Measurements from ENCODE around the gene LHX4.
"Not testable (repeated sequence)": the region's sequence is repeated elsewhere in the genome, so short reads cannot be mapped to it uniquely, and the experiment has no call there.

The LHX4 gene

DNA sequence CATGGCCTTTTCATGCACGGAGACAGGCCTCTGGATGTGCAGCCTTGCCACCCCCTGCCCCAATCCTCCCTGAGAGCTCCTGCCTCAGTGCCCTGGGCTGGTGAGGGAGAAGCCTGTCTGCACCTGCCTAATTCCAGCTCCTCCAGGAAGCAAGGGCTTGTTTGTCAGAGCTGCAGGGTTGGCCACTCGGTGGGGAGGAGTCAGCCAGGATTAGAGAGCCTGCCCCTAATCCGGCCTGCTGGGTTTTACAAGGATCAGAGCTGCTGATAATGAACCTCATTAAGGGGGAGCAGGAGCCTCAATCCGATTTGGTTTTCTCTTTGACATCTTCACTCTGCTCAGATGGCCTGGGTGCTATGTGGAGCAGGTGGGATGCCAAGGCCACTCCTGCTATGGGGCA lies 31.9 kb upstream of the LHX4 start:
- no peak for DNase-seq

DNA sequence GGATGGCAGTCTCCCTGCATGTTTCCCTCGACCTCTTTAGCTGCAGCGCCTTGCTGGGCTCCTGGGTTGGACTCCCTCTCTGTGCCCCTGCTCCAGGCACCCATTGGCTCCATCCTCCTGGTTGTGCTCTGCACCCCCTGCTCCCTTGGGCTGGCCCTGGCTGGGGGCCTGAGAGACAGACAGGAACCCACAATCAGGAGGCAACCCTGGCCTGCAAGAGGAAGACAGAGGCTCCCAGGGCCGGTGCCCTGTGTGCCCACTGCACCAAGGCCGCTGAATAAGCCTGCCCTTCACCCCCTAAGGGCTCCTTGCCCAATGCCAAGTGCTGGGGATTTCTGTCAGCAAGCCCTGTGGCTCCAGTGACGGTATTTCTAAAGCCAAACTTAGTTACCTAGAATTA lies 31.5 kb upstream of the LHX4 start:
- no peak for DNase-seq

DNA sequence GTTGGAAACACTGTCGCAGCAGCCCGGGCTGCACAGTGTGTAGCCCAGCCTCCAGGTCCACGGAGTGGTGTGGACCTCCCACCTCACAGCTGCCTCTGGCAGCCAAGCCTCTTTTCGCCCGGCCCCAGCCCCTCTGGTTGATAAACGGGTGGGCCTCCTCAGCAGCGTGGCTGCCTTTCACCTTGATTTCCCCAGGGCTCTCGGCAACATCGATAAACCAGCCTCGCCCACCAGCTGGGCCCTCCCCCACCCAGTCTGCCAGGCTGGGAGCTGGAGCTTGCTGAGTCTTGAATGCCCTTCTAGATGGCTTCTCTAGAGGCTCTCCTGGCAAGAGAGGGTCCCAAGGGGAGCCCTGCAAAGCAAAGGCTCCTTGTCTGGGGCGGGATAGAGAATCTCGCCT lies 31.0 kb upstream of the LHX4 start:
- DNase-seq: no peak

DNA sequence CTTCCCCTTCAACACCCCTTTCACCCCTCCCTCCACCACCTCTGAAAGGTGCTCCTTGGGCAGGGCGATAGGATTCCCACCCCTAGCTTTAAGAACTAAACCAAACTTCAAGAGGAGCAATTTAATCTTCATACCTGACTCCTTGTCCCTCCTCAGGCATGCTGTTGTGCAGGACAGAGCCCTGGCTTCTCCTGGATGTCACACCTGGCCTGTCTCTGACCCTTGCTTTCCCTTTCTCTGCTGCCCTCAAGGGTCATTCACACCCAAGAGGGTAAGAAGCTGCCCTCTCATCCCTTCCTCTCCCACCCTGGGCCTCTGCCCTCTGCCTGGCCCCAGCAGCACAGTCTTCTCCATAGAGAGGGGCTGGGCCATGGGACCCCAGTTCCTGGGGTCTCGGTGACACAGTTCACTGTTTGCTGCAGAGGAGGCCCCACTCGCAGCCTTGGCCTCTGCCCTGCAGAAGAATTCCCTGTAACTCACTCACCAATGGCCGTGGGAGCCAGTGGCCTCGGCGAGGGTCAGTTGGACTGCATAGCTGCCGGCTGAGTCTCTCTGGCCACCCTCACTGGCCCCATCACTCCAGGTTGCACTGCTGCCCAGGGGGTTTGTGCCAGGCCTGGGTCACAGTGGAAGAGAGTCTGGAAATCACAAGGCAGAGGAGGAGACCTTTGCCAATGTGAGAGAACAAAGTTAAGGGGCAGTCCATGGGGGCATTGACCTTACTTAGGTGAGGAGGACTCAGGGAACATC lies 28.4 kb upstream of the LHX4 start:
- no peak for DNase-seq

DNA sequence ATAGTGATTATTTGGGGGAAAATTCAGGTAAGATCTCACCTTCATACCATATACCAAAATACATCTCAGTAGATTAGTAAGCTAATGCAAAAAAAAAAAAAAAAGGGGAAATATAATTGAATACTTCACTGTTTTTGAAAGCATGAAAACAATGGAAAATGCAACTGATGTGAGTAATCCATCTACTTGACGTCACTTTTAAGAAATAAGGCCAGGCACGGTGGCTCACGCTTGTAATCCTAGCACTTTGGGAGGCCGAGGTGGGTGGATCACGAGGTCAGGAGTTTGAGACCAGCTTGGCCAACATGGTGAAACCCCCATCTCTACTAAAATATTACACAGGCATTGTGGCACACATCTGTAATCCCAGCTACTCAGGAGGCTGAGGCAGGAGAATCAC lies 27.5 kb upstream of the LHX4 start:
- not testable (repeated sequence) for DNase-seq

DNA sequence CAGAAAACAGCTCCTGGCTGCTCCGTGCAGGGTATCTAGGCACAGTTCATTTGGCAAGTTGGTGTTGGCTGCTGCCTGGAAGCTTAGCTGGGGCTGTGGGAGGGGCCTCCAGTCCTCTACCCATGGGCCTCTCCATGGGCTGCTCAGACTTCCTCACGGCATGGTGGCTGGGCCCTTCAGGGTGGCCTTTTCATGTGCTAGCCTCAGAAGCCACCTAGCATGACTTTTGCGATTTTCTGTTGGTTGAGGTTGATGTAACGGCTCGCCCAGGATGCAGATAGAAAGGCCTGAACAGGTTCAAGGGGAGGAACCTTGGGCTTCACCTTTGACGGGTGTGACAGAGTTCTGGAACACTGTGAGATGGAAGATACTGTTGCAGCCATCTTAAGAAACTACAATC lies 25.8 kb upstream of the LHX4 start:
- DNase-seq: no peak

DNA sequence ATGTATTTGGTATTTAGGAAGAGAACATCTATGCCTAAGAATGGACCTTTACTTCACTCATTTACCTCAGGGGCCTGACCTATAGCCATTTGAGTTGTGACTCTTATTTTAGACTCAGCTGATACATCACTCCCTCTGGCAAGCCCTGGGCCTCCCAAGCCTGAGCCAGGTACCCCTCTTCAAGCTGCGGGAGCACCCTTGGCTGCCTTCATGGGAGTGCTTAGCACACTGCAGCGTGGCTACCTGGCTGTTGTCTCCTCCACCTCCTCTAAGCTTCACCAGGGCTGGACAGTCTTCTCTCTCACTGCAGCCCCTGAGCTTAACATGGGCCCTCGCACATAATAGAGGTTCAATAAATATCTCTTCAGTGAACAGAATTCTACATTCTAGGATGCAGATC lies 23.5 kb upstream of the LHX4 start:
- DNase-seq: no peak

DNA sequence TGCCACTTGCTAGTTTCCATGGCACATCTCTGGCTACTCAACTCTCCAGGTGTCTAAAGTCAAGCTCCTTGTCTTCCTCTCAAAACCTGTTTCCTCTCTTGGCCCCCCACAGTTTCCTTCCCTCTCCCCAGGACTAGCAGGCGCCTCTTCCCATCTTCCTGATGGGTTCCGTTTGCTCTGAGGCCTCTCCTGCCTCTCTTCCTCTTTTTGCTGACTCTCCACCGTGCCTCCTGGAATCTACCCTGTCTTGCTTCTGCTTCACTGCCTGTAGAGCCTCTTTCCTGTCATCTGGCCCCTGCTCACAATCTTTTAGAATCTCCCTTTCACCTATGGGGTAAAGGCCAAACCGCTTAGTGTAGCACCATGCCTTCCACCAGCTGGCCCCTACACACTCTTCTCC lies 21.8 kb upstream of the LHX4 start:
- DNase-seq: no peak

DNA sequence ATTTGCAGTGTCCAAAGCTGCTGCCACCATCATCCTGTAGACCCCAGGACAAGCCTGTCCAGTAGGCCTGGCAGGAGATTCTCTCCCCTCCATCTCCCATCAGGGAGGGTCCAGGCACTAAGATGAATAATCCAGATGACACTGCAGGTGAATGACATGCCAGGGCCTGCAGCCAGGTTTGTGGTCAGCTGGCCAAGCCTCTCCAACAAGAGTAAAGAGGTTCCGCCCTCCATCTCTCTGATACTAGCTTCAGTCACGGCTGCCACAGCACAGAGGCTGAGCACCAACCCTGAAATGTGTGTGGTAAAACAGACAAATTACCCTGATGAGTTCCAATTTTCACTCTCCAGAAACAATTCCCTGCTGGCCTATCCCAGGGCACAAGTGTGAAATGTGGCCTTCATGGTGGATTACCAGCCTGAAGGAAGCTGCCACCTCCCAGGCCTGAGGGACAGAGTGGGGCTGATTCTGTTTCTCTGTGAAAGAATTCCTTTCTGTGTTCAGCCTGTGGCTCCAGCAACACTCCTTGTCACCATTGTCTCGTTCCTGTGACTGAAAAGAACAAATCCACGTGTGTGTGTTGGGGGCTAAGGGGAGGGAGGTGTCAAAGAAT lies 19.9 kb upstream of the LHX4 start:
- DNase-seq: no peak

DNA sequence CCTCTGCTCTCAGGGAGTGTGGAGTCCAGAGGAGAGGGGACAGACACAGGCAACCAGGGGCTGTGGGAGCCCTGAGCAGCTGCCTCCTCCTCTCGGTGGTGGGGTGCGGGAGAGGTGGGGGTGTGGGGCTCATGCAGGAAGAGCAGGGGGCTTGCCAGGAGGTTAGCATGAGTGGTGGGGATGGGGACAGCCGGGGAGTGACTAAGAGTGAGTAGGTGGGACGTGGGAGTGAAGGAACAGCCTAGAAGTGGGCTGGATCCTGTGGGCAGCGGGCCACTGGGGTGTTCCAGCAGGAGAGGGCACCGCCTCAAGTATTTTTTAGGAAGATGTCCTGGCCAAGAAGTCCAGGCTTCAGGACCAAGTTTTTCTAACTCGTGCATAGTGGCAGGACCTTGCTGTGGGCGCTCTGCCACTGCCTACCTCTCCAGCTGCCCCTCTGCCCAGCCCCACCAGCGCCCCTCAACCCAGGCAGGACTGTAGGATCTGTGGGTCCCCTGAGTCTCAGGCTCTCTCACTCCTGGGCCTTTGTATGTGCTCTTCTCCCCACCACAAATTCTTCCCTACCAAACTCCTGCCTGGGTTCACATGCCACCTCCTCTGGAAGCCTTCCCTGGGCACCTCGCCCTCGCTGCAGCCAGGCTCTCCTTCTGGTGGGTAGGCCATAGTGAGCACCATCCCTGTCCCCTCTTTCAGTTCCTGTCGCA lies 18.8 kb upstream of the LHX4 start:
- DNase-seq: no peak

DNA sequence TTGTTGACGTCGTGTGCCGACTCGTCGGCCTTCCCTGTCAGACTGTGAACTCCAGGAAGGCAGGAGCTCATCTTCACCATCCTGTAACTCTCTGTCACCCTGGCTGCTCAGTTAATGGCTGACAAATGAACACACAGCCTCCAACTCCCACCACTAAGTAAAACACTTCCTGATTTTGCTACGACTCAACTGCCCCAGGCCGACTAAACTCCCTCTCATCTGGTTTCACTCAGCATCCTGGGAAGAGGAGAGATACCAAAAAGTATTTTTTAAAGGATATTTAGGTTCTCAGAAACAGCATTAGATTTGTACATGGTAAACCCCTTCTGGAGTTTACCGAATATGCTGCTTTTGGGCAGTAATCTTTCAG lies 18.2 kb upstream of the LHX4 start:
- DNase-seq: no peak

DNA sequence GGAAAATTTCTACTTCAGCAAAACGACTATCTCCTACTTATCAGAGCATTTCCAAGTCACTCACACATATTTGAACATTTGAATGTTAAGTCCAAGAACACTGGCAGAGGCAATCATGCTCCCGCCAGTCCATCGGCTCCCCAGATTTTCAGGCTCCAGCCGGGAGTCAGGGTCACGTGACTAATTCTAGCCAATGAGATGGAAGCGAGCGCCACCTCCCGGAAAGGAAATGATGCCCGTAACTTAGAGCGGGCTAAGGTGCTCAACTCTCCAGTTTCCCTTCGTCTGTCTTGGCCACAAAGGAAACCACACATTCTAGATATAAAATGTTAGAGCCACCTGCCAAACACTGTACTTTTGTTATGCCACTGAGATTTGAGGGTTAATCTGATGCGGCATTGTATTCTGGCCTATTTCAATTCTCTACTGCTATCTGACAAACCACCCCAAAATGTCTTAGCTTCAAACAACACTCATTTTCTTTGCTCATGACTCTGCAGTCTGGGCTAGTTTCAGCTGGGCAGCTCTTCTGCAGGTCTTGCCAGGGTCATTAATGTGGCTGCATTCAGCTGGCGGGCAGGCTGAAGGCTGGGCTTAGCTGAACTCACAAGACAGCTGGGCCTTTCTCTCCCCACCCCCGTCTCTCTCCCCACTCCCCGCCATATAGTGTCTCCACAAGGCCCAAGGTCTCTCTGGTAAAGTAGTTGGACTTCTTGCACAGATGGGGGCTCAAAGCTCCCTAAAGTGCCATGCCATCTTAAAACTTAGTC lies 16.5 kb upstream of the LHX4 start:
- peak; percentile 75 for DNase-seq

DNA sequence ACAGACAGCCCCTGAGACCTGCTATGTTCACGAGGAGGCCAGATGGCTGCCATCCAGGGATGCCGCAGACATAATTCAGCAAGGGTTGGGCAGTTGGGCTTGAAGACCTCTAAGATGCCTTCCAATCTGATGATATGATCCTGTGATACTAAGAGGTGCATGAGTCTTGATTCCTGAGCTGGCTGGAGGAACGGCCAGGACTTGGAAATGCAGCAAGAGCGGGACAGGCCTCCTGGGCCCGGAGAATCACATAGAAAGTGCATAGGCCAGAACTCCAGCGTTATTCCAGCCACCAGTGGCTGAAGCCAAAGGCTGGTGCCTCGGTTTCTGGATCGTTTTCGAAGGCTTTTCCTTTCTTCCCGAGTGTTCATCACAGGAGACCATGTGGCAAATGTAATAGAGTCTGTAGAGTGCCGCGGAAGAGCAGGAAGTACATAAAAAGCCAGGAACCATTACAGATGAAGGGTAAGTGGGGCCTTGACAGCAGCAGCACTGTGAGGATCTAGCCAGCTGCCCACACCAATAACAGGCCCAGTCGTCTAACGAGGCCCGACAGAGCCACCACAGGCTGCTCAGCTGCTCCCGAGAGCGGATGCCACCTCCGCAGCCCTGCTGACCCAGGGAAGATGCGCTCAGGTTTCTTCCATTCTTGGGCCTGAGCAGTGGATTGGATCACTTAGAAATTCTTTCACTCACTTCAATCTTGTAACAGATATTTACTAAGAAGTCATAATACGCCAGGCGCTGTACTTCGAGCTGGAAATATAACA lies 14.0 kb upstream of the LHX4 start:
- no peak for DNase-seq

DNA sequence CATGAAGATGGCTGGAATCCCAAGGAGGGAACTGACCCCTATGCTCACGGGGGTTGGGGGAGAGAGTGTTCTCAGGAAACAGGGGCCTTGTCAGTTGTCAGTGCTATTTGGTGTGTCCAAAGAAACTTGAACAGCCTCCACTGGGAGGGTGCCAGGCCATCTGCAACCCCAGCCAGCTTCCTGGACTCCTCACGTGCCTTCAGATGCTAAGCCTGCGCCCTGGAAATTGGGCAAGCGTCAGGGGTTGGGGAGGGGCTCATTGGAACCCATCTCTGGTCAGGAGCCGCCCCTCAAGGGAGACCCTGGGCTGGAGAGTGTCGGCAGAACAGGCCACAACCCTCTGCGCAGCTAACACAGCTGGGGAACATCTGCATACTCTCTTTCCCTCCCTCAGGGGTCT lies 13.1 kb upstream of the LHX4 start:
- no peak for DNase-seq

DNA sequence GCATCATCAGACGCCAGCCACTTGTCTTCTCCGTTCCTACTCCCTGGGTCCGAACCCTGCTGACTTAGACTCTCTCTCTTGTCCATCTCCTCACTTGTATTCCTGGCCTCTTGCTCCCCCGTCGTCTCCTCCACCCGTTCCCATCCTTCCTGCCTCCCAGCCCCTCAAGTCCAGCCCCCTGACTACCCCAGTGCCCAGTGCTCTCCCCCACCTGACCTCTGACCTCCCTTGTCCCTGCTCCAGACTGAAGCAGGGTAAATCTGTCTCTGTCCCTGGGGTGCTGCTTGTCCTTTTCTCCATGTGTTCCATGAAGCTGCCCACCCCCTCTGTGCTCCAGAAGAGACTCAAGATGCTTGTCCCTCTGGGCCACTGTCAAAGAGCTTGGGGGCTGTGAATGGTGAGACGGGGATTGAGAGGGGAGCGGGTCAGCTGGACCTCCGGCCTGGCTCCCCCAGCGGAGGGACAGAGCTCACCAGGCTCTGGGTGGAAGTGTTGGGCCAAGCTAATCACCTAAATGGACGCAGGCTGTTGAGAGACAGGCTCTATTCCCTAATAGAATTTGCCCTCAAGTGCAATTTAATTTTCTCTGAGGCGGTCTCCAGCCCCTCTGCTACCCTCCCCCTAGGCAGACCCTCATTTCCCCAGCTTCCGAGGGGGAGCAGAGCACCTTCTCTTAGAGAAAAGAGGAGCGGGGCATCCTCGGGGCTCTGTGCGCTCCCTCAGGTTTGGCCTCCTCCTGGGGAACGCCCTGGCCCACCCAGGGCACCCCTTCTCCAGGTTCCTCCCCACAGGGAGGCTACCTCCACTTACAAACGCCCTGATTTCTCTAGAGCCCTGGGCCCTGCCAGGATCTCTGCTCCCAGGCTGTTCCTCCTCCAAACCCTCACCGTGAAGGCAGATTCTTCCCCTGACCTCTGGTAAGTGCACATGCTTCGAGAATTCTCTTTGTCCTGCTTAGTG lies 11.0 kb upstream of the LHX4 start:
- DNase-seq: no peak

DNA sequence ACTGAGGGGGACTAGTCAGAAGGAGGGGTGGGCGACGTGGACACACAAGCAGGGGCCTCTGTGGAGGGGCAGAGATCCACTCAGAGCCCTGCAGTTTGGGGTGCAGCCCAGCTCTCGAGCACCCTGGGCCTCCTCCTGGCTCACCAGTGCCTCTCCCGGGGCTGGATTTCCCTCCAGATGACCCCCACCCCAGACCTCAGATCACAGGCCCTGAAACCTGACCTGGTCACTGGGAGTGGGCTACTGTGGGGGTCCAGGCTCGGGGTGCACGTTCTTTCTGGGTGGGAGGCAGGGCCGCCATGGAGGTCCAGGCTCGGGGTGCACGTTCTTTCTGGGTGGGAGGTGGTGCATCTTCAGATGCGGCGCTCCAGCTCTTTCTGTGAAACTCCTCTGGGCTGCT lies 10.3 kb upstream of the LHX4 start:
- no peak for DNase-seq

DNA sequence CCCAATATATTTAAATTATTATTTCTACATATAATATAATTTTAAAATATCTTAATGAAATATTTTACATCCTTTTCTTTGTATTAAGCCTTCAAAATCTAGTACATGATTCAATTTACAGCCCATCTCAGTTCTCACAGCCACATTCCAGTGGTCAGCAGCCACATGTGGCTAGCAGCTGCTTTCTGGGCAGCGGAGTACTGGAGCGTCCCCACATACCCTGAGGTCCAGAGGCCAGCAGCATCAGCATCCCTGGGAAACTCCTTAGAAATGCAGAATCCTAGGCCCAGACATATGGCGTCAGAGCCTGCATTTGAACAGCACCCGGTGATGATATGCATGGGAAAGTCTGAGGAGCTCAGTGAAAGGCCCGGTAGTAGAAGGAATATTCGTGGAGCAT lies 8.6 kb upstream of the LHX4 start:
- no peak for DNase-seq

DNA sequence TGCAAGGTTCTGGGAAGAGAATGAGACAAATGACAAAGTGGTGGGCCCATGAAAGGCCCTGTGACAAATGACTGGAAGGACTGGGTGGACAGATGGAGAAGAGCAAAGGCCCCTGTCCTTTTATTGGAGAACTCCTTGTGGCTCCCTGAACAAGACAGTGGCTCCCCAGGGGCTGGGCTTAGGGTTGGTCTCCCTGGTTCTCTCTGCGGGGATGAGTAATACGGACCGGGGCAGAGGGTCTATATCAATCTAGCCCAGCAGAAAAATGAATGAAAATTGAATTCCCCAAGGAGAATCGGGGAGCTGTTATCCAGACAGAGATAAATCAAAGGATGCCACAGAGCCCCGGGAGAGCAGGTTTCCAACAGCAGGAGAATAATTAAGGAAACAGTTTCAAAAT lies 5.2 kb upstream of the LHX4 start:
- no peak for DNase-seq

DNA sequence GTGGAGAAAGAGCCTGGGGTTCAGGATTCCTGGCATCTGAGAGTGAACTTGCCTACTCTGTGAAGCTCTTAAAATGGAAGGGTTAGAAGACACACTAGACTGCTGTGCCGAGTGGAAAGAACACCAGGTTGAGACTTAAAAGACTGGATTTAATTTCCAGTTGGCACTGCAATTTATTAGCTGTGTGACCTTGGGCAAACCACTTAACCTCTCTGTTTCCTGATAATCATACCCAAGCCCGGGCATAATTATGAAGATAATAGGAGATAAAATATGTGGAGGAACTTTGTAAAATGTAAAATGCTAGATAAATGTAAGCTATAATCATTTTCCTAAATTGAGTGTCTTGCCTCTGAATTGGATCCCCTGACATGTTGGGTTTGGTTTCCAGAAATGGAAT lies 4.7 kb upstream of the LHX4 start:
- no peak for DNase-seq

DNA sequence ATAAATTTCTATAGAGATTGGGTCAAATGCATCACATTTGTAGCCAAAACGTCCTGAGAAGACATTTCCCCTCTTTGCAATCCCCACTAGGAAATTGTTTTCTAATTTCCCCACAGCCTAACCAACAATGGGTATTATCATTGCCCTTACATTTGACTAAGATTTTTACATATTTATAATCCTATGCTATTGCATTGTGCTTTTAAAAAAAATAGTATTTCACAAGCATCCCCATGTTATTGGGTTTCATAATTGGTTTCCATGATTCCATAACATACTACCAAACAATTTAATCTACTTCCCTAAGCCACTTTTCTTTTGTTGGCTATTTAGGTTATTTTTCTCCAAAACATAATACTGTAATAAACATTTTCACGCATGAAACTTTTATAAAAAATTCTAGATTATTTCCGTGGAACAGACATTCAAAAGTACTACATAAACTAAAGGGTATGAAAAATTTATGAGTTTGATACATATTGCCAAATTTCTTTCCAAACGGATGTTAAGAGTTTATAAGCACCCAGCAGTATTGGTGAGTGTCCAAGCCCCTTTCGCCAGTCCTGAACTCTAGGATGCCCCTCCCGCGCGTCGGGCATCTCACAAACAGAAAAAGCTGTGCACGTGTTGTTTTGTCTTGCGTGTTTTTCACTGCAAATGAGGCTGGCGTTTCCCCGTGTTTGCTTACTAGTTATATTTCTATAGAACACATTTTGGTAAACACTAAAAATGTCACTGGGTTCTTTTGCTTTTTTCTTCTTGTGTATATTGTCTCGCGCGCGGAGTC lies 2.0 kb upstream of the LHX4 start:
- no peak for DNase-seq

Measured in stimulated activated CD8-positive, alpha-beta memory T cell treated with anti-CD3 and anti-CD28 coated beads, Interleukin-4, amount 100 ng/mL, for 48 hours (primary cell).